OCI-LY7 (cell line): Measurements from ENCODE around the gene IFITM2. TPM values are rescaled to one million over a fixed set of nuclear protein-coding genes. Genes with fewer than 3 reads are reported as not detected.

ENCODE experiments used
- BruUV-seq: library from RNA; stranded (reverse); fragments of 400-500 nt; replicated peaks from 2 replicates; lab custom pipeline; 2021; lab: Mats Ljungman, UMichigan
- CTCF ChIA-PET: fragments of 300-600 bp; sonication (Branson Sonifier 250); formaldehyde crosslinking; loops from one replicate; lab custom pipeline; 2022; ENCODE audit warnings: antibody characterized with exemption; ENCODE audit not compliant: unreplicated experiment; lab: Charles Lee
- POLR2A ChIA-PET: fragments of 300-600 bp; sonication (Branson Sonifier 250); formaldehyde crosslinking; loops from one replicate; lab custom pipeline; 2022; ENCODE audit warnings: antibody characterized with exemption; lab: Charles Lee
- DNase-seq: peaks from one replicate; pipeline ENCODE4 v3.0.0-alpha.2; 2015; ENCODE audit warnings: low spot score
- H2AFZ ChIP-seq: fragments of 200-600 bp; sonication (generic), shearing (Covaris generic); 2 replicates; pipeline ENCODE4 v1.6.1; 2014; ENCODE audit warnings: mild to moderate bottlenecking, antibody characterized with exemption, low read length, moderate library complexity
- H3K27ac ChIP-seq: fragments of 200-600 bp; sonication (generic); 2 replicates; pipeline ENCODE4 v1.5.1; 2014; ENCODE audit warnings: mixed run types, low read depth, mild to moderate bottlenecking, moderate library complexity, low read length, inconsistent platforms; ENCODE audit not compliant: poor library complexity, severe bottlenecking
- H3K36me3 ChIP-seq: fragments of 200-600 bp; sonication (generic); 2 replicates; pipeline ENCODE4 v1.6.1; 2014; ENCODE audit warnings: mild to moderate bottlenecking, antibody characterized with exemption, low read length, moderate library complexity, mixed read lengths; ENCODE audit not compliant: insufficient read depth
- H3K4me1 ChIP-seq: fragments of 200-600 bp; sonication (generic); 2 replicates; pipeline ENCODE4 v1.5.1; 2014; ENCODE audit warnings: mild to moderate bottlenecking, low read length; ENCODE audit not compliant: insufficient read depth, poor library complexity, severe bottlenecking
- H3K4me2 ChIP-seq: fragments of 200-600 bp; sonication (generic); 2 replicates; pipeline ENCODE4 v1.6.1; 2014; ENCODE audit warnings: mild to moderate bottlenecking, low read length
- H3K4me3 ChIP-seq: fragments of 200-600 bp; sonication (generic); 2 replicates; pipeline ENCODE4 v1.5.1; 2014; ENCODE audit warnings: mild to moderate bottlenecking, low read depth, low read length; ENCODE audit not compliant: poor library complexity, severe bottlenecking
- H3K79me2 ChIP-seq: fragments of 200-600 bp; sonication (generic); 2 replicates; pipeline ENCODE4 v1.6.1; 2016; ENCODE audit warnings: low read depth, mild to moderate bottlenecking, low read length, moderate library complexity, mixed read lengths; ENCODE audit not compliant: insufficient read depth
- H3K9me2 ChIP-seq: fragments of 200-600 bp; sonication (generic); 2 replicates; pipeline ENCODE4 v1.6.1; 2016; ENCODE audit warnings: mild to moderate bottlenecking, low read length, mixed read lengths; ENCODE audit not compliant: insufficient read depth
- H3K9me3 ChIP-seq: fragments of 200-600 bp; sonication (generic); 2 replicates; pipeline ENCODE4 v1.6.1; 2014; ENCODE audit warnings: mild to moderate bottlenecking, mixed run types, low read length, mixed read lengths
- H4K20me1 ChIP-seq: fragments of 200-600 bp; sonication (generic); 2 replicates; pipeline ENCODE4 v1.6.1; 2014; ENCODE audit warnings: mild to moderate bottlenecking, antibody characterized with exemption, low read length, moderate library complexity, mixed read lengths; ENCODE audit not compliant: insufficient read depth
- CTCF ChIP-seq: fragments of 200-600 bp; sonication (generic); conservative IDR thresholded peaks from 2 replicates; pipeline ENCODE4 v1.5.1; 2014; ENCODE audit warnings: mild to moderate bottlenecking, antibody characterized with exemption, low read length, moderate library complexity, mixed read lengths
- EZH2phosphoT487 ChIP-seq: fragments of 200-600 bp; sonication (generic); IDR thresholded peaks from 2 replicates; pipeline ENCODE4 v1.6.1; 2018; ENCODE audit warnings: low read depth, borderline replicate concordance, mild to moderate bottlenecking, mixed run types, antibody characterized with exemption, low read length, moderate library complexity, mixed read lengths
- intact Hi-C: fragments of 100-400 bp; cut with micrococcal nuclease; formaldehyde crosslinking; loops from one replicate; pipeline ENCODE4 v1.10.0; 2022; ENCODE audit not compliant: unreplicated experiment
- total RNA-seq, 2 experiments: library from RNA; depleted of rRNA in 1 of 2; stranded (reverse); fragments of >200 nt in 1 of 2; shearing (Covaris generic) in 1 of 2; gene quantifications; 2 replicates each; pipeline ENCODE4 v1.2.3, GENCODE V29; 2014 to 2022

IFITM2 gene
- total RNA-seq, 2 experiments from 2014 or later = 22.1 to 117 TPM

- Histone ChIP-seq H3K36me3 (no peaks in the 10 kb centered on the region), H3K9me2 (no peaks in the 10 kb centered on the region), H3K9me3 (no peaks in the 10 kb centered on the region), H3K4me2 (no peak overlapping the region), H3K4me1 (peaks cover 8% of the 10 kb centered on the region), H3K79me2 (no peaks in the 10 kb centered on the region), H3K27ac (no peak overlapping the region), H4K20me1 (no peaks in the 10 kb centered on the region), H3K4me3 (no peak overlapping the region), H2AFZ (no peak overlapping the region)
- CTCF ChIA-PET = no interaction called here
- no TSS peak for BruUV-seq
- TF ChIP-seq EZH2phosphoT487 = no peak
- TF ChIP-seq CTCF = no peak
- intact Hi-C loops = no loop called here
- no peak for DNase-seq
- POLR2A ChIA-PET = interaction anchor here (0.5 kb wide), 1 partner anchor 15 kb away, joined by 4 read pairs; no protein-coding TSS in a partner anchor
Observed at GRCh38 chr11:298406-299065, 9.1 kb upstream of the IFITM2 start.

GRCh38 chr11:299081-299891, 8.3 kb upstream of the IFITM2 start, which contains the start of gene IFITM5:
TSS of gene IFITM5 (minus strand) at chr11:299526. CDS start at chr11:299490, 36 bp downstream.
- CTCF ChIA-PET = no interaction called here
- H4K20me1 ChIP-seq = no peaks in the 10 kb centered on the region
- no peak within 1 kb of the TSS for H3K4me2 ChIP-seq
- H3K27ac ChIP-seq = no peak within 1 kb of the TSS
- H3K9me3 ChIP-seq = no peaks in the 10 kb centered on the region
- POLR2A ChIA-PET = interaction anchor here (0.5 kb wide), 1 partner anchor 16 kb away, joined by 4 read pairs; no protein-coding TSS in a partner anchor
- TF ChIP-seq CTCF = no peak
- no peak for TF ChIP-seq EZH2phosphoT487
- H3K4me1 ChIP-seq = peaks cover 9% of the 10 kb centered on the region
- DNase-seq = no peak
- no TSS peak for BruUV-seq
- H3K79me2 ChIP-seq = no peaks in the 10 kb centered on the region
- no peak within 1 kb of the TSS for H3K4me3 ChIP-seq
- no peak within 1 kb of the TSS for H2AFZ ChIP-seq
- no peaks in the 10 kb centered on the region for H3K36me3 ChIP-seq
- intact Hi-C loops = no loop called here
- no peaks in the 10 kb centered on the region for H3K9me2 ChIP-seq
